ENCODE data around the gene PSMG4. TPM values are rescaled to one million over a fixed set of nuclear protein-coding genes. Genes with fewer than 3 reads are reported as not detected.

The PSMG4 gene
- polyA plus RNA-seq, 2 of the 4 experiments (the other 2 are of a cell fraction), result 15.0 to 21.9 TPM

DNA sequence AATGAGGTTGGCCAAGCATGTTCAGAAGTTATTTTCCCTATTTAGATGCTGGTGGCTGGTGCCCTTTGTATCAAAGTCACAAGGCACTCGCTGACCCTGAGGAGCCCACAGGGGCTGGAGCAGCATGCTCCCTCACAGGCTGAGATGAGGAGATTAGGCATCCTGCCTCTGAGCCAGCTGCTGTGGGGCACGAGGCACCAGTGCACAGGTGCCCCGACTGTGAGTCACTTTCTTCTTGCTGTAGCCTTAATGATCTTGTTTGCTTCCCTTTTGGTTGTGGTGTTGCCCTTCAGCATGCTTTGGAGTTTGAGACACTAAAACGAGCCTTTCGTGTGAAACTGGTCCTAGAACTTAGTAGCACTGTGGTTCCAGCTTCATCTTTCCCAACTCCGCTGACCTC is 4.3 kb downstream of the PSMG4 start:
- no peak for TF ChIP-seq HMGXB4 (CRISPR knock-in tag; IDR thresholded peaks at IDR 0.05; ENCODE audit: borderline replicate concordance)
- TF ChIP-seq, protein P1, sequence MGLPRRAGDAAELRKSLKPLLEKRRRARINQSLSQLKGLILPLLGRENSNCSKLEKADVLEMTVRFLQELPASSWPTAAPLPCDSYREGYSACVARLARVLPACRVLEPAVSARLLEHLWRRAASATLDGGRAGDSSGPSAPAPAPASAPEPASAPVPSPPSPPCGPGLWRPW (IDR thresholded peaks at IDR 0.05), result no peak
- TF ChIP-seq, protein P2, sequence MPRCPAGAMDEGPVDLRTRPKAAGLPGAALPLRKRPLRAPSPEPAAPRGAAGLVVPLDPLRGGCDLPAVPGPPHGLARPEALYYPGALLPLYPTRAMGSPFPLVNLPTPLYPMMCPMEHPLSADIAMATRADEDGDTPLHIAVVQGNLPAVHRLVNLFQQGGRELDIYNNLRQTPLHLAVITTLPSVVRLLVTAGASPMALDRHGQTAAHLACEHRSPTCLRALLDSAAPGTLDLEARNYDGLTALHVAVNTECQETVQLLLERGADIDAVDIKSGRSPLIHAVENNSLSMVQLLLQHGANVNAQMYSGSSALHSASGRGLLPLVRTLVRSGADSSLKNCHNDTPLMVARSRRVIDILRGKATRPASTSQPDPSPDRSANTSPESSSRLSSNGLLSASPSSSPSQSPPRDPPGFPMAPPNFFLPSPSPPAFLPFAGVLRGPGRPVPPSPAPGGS (IDR thresholded peaks at IDR 0.05), result no peak
- no peak for TF ChIP-seq ESRRA (IDR thresholded peaks at IDR 0.05; ENCODE audit: borderline replicate concordance, low read length)
- TF ChIP-seq KDM1A (IDR thresholded peaks at IDR 0.05; ENCODE audit: low read depth), result no peak
- TF ChIP-seq JUN (IDR thresholded peaks at IDR 0.05), result no peak
- TF ChIP-seq HOXB13 (CRISPR knock-in tag; IDR thresholded peaks at IDR 0.05; ENCODE audit: low read depth), result no peak
- TF ChIP-seq CBX8 (IDR thresholded peaks at IDR 0.05), result no peak
- TF ChIP-seq RFX5 (IDR thresholded peaks at IDR 0.05), result no peak
- Histone ChIP-seq H3K4me3 (no peak overlapping the region), H3K27ac (no peak overlapping the region), H3K9me3 (no peaks in the 10 kb centered on the region), H3K4me2 (no peak overlapping the region), H3K4me1 (peaks cover 11% of the 10 kb centered on the region)
- no peak for FAIRE-seq
- ChIA-PET CTCF (interaction anchor here (2.6 kb wide), 1 partner anchor 11 kb away, joined by 10 read pairs; no protein-coding TSS in a partner anchor), POLR2A (interaction anchor here (0.6 kb wide), 1 partner anchor 7 kb away, joined by 3 read pairs; no protein-coding TSS in a partner anchor)
- no peak for DNase-seq (ENCODE audit: low read depth in 1 of 2, low spot score in 1 of 2)
- 93% methylated on average over 6 of the region's 6 CpGs for WGBS (ENCODE audit: missing lambda C conversion rate)
- no peak for ATAC-seq

GRCh38 chr6:3264356-3264755 is 5.6 kb downstream of the PSMG4 start:
- H3K4me1 ChIP-seq, result peaks cover 11% of the 10 kb centered on the region
- CTCF ChIA-PET, result interaction anchor here (2.1 kb wide), 1 partner anchor 468 kb away, joined by 6 read pairs; no protein-coding TSS in a partner anchor
- H3K27ac ChIP-seq, result no peak overlapping the region
- no peaks in the 10 kb centered on the region for H3K9me3 ChIP-seq
- H3K4me3 ChIP-seq, result no peak overlapping the region
- TF ChIP-seq EP300 (IDR thresholded peaks at IDR 0.05), result no peak
- no peak for TF ChIP-seq ZFP36 (IDR thresholded peaks at IDR 0.05; ENCODE audit: borderline replicate concordance, partially characterized antibody)
- TF ChIP-seq, protein P3, sequence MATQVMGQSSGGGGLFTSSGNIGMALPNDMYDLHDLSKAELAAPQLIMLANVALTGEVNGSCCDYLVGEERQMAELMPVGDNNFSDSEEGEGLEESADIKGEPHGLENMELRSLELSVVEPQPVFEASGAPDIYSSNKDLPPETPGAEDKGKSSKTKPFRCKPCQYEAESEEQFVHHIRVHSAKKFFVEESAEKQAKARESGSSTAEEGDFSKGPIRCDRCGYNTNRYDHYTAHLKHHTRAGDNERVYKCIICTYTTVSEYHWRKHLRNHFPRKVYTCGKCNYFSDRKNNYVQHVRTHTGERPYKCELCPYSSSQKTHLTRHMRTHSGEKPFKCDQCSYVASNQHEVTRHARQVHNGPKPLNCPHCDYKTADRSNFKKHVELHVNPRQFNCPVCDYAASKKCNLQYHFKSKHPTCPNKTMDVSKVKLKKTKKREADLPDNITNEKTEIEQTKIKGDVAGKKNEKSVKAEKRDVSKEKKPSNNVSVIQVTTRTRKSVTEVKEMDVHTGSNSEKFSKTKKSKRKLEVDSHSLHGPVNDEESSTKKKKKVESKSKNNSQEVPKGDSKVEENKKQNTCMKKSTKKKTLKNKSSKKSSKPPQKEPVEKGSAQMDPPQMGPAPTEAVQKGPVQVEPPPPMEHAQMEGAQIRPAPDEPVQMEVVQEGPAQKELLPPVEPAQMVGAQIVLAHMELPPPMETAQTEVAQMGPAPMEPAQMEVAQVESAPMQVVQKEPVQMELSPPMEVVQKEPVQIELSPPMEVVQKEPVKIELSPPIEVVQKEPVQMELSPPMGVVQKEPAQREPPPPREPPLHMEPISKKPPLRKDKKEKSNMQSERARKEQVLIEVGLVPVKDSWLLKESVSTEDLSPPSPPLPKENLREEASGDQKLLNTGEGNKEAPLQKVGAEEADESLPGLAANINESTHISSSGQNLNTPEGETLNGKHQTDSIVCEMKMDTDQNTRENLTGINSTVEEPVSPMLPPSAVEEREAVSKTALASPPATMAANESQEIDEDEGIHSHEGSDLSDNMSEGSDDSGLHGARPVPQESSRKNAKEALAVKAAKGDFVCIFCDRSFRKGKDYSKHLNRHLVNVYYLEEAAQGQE (IDR thresholded peaks at IDR 0.05), result no peak
- FAIRE-seq, result no peak
- POLR2A ChIA-PET, result no interaction called here
- DNase-seq (ENCODE audit: low read depth in 1 of 2, low spot score in 1 of 2), result no peak
- ATAC-seq, result no peak
- H3K4me2 ChIP-seq, result no peak overlapping the region
- WGBS (ENCODE audit: missing lambda C conversion rate), result 90% methylated on average over 2 of the region's 3 CpGs

DNA sequence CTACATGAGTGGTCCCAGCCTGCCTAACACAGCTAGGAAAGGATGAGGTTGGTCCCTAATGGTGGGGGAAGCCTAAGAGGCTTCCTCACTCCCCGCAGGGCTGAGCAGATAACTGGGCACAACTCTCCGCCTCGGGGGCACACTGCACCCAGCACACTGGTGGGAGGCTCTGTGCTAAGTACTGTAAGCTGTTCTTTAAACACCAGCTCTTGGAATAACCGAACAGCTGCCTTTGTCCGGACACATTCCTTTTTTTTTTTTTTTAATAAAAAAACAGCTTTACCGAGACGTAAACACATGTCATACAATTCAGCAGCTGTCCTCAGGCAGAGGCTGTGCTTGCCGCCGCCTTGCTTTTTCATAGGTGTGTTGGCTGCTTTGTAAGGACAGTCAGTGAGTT is 6.9 kb downstream of the PSMG4 start:
- TF ChIP-seq ZC3H11A (IDR thresholded peaks at IDR 0.05) (no peak), ZNF302 (CRISPR knock-in tag; IDR thresholded peaks at IDR 0.05) (no peak), TP53 (CRISPR knock-in tag; IDR thresholded peaks at IDR 0.05) (no peak), HEYL (CRISPR knock-in tag; IDR thresholded peaks at IDR 0.05) (no peak), EP300 (IDR thresholded peaks at IDR 0.05) (no peak), JUN (IDR thresholded peaks at IDR 0.05) (no peak), EHF (CRISPR knock-in tag; IDR thresholded peaks at IDR 0.05) (no peak), HMGXB4 (CRISPR knock-in tag; IDR thresholded peaks at IDR 0.05; ENCODE audit: borderline replicate concordance) (no peak)
- TF ChIP-seq, protein P4, sequence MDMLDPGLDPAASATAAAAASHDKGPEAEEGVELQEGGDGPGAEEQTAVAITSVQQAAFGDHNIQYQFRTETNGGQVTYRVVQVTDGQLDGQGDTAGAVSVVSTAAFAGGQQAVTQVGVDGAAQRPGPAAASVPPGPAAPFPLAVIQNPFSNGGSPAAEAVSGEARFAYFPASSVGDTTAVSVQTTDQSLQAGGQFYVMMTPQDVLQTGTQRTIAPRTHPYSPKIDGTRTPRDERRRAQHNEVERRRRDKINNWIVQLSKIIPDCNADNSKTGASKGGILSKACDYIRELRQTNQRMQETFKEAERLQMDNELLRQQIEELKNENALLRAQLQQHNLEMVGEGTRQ (IDR thresholded peaks at IDR 0.05), result no peak
- H3K4me2 ChIP-seq, result no peak overlapping the region
- 73% methylated on average over 8 of the region's 9 CpGs for WGBS (ENCODE audit: missing lambda C conversion rate)
- no peak overlapping the region for H3K4me3 ChIP-seq
- CTCF ChIA-PET, result interaction anchor here (1.1 to 2.1 kb wide), 5 partner anchors 8 to 724 kb away, joined by 3 to 6 read pairs (median 4); no protein-coding TSS in a partner anchor
- no peak for DNase-seq (ENCODE audit: low read depth in 1 of 2, low spot score in 1 of 2)
- FAIRE-seq, result no peak
- H3K9me3 ChIP-seq, result no peaks in the 10 kb centered on the region
- no peak overlapping the region for H3K27ac ChIP-seq
- peaks cover 4% of the 10 kb centered on the region; the same call in 2 of the 3 replicates for H3K4me1 ChIP-seq
- ATAC-seq, result no peak; a peak in 1 of 6 replicates
- POLR2A ChIA-PET, result no interaction called here

All from A549 (cell line).